ENCODE measurements around the gene CADM2.

Gene CADM2

DNA sequence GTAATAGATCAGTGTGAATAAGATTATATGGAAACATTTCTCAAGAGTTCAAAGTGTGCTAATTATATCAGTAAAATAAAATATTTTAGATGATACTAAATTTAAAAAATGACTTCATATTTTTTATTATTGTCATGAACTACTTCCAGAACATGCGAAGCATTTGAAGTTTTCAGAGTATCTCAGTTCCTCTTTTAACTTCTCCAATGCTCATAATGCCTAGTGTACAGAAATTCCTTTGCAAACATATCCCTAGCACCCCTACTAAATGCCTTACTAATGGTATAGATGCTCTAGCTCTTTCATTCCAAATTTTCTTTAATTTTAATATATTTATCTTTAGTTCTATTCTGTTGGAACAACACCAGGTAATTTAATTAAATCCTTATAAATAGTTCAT lies 580.4 kb downstream of the CADM2 start:
- Histone ChIP-seq H3K27ac (ENCODE audit: low read depth, low read length) (no peak overlapping the region), H3K36me3 (ENCODE audit: control insufficient read depth in 5 of 5, insufficient read depth in 5 of 5, low read length in 5 of 5) (no peaks in the 10 kb centered on the region), H3K27me3 (ENCODE audit: control insufficient read depth in 5 of 5, insufficient read depth in 4 of 5, low read length in 5 of 5) (no peaks in the 10 kb centered on the region), H3K9me3 (ENCODE audit: control insufficient read depth in 5 of 5, low read length in 5 of 5) (peaks cover 0 to 5% (median 0%) of the 10 kb centered on the region in 5 donors), H3K9ac (ENCODE audit: low read length in 5 of 5) (no peak overlapping the region), H3K4me1 (ENCODE audit: control insufficient read depth in 5 of 5, insufficient read depth in 5 of 5, low read length in 5 of 5) (peaks cover 0 to 2% (median 0%) of the 10 kb centered on the region in 5 donors), H3K4me3 (ENCODE audit: low read depth in 1 of 5, low read length in 5 of 5) (no peak overlapping the region)

DNA sequence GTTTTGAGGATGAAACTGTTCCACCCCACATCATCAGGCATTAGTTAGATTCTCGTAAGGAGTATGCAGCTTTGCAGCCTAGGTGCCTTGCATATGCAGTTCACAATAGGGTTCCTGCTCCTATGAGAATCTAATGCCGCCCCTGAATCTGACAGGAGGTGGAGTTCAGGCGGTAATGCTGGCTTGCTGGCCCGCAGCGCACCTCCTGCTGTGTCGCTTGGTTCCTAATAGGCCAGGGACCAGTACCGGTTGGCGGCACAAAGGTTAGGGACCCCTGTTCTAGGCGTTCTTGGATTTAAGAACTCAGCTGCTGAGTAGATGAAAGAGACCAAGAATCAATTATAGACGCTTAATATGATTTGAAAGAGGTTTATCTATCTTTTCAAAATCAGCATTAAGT lies 595.4 kb downstream of the CADM2 start:
- Histone ChIP-seq H3K4me1 (ENCODE audit: control insufficient read depth in 5 of 5, insufficient read depth in 5 of 5, low read length in 5 of 5) (no peaks in the 10 kb centered on the region), H3K4me3 (ENCODE audit: low read depth in 1 of 5, low read length in 5 of 5) (no peak overlapping the region), H3K27me3 (ENCODE audit: control insufficient read depth in 5 of 5, insufficient read depth in 4 of 5, low read length in 5 of 5) (no peaks in the 10 kb centered on the region), H3K27ac (ENCODE audit: low read depth, low read length) (no peak overlapping the region), H3K36me3 (ENCODE audit: control insufficient read depth in 5 of 5, insufficient read depth in 5 of 5, low read length in 5 of 5) (no peaks in the 10 kb centered on the region), H3K9me3 (ENCODE audit: control insufficient read depth in 5 of 5, low read length in 5 of 5) (no peaks in the 10 kb centered on the region), H3K9ac (ENCODE audit: low read length in 5 of 5) (no peak overlapping the region)

DNA sequence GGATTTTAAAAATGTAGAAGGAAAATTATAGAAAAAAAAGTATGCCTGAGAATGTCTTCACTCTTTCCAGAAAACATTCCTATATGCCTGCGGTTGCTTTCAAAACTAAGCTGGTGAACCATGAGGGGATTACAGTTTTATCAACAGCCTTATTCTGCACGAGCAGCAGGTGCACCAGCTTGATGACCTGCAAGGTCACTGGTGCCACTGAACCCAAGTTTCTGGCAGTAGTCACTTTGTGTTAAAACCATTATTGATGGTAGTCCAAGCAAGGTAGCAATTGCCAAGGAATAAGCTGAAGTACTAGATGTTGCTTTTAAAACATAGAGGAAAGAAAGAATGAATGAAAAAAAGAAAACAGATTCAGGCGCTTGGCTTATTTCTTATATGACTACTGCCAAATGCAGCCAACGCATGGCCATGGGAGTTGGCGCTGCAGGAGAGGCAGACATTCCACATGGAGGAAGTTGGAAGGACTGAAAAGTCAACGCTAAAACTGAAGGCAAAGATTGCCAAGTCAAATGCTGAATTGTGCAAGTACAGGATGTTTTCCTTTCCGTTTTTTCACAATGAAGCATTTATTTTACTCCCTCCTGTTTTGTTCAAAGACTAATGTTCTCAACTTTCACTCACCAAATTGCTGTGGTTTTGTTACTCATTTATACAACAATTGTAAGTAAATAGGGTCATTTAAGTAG lies 601.4 kb downstream of the CADM2 start:
- peaks cover 0 to 9% (median 5%) of the 10 kb centered on the region in 5 donors for H3K4me1 ChIP-seq (ENCODE audit: control insufficient read depth in 5 of 5, insufficient read depth in 5 of 5, low read length in 5 of 5)

DNA sequence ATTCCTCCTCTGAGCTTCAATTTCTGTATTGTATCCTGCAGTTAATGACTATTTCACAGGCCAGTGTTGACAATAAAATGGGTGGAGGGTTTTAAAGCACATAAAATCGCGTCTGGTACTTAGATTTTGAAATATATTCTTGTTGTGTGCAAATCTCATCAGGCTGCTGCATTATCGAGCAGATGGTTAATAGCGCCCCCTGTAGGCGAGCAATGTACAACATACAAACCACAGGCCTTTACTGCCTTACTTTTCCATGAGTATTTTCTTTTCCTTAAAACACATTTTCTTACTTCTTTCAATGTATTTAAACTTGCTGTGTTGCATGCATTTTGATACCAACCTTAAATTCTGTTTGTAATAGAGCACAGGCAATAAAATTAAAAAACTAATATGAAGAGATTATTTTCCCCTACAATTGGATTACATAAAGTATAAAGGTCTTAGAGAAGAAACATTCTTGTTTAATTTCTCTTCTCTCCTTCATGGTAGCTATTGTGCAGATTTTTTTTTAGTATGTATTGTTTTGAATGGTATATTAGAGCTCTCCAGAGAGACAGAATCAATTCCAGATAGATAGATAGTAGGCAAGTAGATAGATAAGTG lies 608.4 kb downstream of the CADM2 start:
- H3K27ac ChIP-seq (ENCODE audit: low read depth, low read length), result no peak overlapping the region
- no peak overlapping the region for H3K9ac ChIP-seq (ENCODE audit: low read length in 5 of 5)
- no peak overlapping the region for H3K4me3 ChIP-seq (ENCODE audit: low read depth in 1 of 5, low read length in 5 of 5)
- H3K27me3 ChIP-seq (ENCODE audit: control insufficient read depth in 5 of 5, insufficient read depth in 4 of 5, low read length in 5 of 5), result no peaks in the 10 kb centered on the region
- H3K9me3 ChIP-seq (ENCODE audit: control insufficient read depth in 5 of 5, low read length in 5 of 5), result no peaks in the 10 kb centered on the region
- H3K36me3 ChIP-seq (ENCODE audit: control insufficient read depth in 5 of 5, insufficient read depth in 5 of 5, low read length in 5 of 5), result no peaks in the 10 kb centered on the region
- H3K4me1 ChIP-seq (ENCODE audit: control insufficient read depth in 5 of 5, insufficient read depth in 5 of 5, low read length in 5 of 5), result no peaks in the 10 kb centered on the region

More for the DNA sequence above, 601.4 kb downstream of the CADM2 start:
- no peak overlapping the region for H3K4me3 ChIP-seq (ENCODE audit: low read depth in 1 of 5, low read length in 5 of 5)
- no peaks in the 10 kb centered on the region for H3K9me3 ChIP-seq (ENCODE audit: control insufficient read depth in 5 of 5, low read length in 5 of 5)
- H3K9ac ChIP-seq (ENCODE audit: low read length in 5 of 5), result no peak overlapping the region
- H3K36me3 ChIP-seq (ENCODE audit: control insufficient read depth in 5 of 5, insufficient read depth in 5 of 5, low read length in 5 of 5), result no peaks in the 10 kb centered on the region
- no peak overlapping the region for H3K27ac ChIP-seq (ENCODE audit: low read depth, low read length)
- H3K27me3 ChIP-seq (ENCODE audit: control insufficient read depth in 5 of 5, insufficient read depth in 4 of 5, low read length in 5 of 5), result no peaks in the 10 kb centered on the region

DNA sequence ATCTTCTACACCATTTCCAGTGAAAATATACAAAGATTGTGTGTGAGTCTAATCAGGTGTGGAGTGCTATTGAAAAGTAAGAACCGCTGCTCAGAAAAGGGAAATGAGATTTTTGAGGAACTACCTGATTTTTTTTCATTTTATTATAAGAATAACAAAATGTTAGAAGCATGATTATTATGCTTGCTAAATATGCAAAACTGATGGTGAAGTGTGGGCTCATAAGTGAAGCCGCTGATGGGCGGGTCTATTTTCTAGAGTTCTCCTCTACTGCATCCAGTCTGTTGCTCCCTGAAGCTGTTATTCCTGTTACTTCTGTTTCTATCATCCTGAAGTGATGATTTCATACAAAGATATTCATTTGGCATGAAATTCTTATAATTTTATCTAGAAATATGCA lies 612.0 kb downstream of the CADM2 start:
- Histone ChIP-seq H3K27me3 (ENCODE audit: control insufficient read depth in 5 of 5, insufficient read depth in 4 of 5, low read length in 5 of 5) (no peaks in the 10 kb centered on the region), H3K4me3 (ENCODE audit: low read depth in 1 of 5, low read length in 5 of 5) (no peak overlapping the region), H3K9ac (ENCODE audit: low read length in 5 of 5) (no peak overlapping the region)

DNA sequence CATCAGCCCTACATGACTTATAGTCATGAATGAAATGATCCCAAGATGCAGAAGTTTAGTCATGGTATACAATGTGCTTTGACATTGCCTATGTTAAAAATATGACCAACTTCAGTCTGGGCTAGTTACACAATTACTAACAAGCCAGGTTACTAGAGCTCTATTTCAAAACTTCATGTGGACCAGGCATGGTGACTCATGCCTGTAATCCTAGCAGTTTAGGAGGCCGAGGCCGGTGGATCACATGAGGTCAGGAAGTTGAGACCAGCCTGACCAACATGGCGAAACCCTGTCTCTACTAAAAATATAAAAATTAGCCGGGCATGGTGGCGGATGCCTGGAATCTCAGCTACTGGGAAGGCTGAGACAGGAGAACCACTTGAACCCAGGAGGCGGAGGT lies 613.0 kb downstream of the CADM2 start:
- Histone ChIP-seq H3K27ac (ENCODE audit: low read depth, low read length) (no peak overlapping the region), H3K4me1 (ENCODE audit: control insufficient read depth in 5 of 5, insufficient read depth in 5 of 5, low read length in 5 of 5) (peaks cover 0 to 4% (median 0%) of the 10 kb centered on the region in 5 donors), H3K4me3 (ENCODE audit: low read depth in 1 of 5, low read length in 5 of 5) (no peak overlapping the region), H3K9ac (ENCODE audit: low read length in 5 of 5) (no peak overlapping the region), H3K36me3 (ENCODE audit: control insufficient read depth in 5 of 5, insufficient read depth in 5 of 5, low read length in 5 of 5) (no peaks in the 10 kb centered on the region), H3K9me3 (ENCODE audit: control insufficient read depth in 5 of 5, low read length in 5 of 5) (no peaks in the 10 kb centered on the region), H3K27me3 (ENCODE audit: control insufficient read depth in 5 of 5, insufficient read depth in 4 of 5, low read length in 5 of 5) (no peaks in the 10 kb centered on the region)

More for the DNA sequence above, 612.0 kb downstream of the CADM2 start:
- no peaks in the 10 kb centered on the region for H3K36me3 ChIP-seq (ENCODE audit: control insufficient read depth in 5 of 5, insufficient read depth in 5 of 5, low read length in 5 of 5)
- no peak overlapping the region for H3K27ac ChIP-seq (ENCODE audit: low read depth, low read length)
- H3K4me1 ChIP-seq (ENCODE audit: control insufficient read depth in 5 of 5, insufficient read depth in 5 of 5, low read length in 5 of 5), result peaks cover 0 to 4% (median 0%) of the 10 kb centered on the region in 5 donors
- H3K9me3 ChIP-seq (ENCODE audit: control insufficient read depth in 5 of 5, low read length in 5 of 5), result no peaks in the 10 kb centered on the region

DNA sequence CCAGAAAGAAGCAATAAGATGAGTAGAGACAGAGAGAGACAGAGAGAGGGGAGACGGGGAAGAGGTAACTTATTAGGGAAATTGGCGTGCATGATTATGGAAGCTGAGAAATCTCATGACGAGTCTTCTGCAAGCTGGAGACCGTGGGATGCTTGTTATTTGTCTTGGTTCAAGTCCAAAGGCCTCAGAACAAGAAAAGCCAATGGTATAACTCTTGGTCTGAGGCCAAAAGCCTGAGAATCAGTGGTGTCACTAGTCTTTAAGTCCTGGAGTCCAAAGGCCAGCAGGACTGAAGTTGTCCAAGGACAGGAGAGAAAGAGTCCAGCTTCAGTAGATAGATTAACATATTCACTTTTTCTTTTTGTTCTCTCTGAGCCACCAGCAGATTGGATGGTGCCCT lies 613.6 kb downstream of the CADM2 start:
- no peak overlapping the region for H3K4me3 ChIP-seq (ENCODE audit: low read depth in 1 of 5, low read length in 5 of 5)
- H3K9me3 ChIP-seq (ENCODE audit: control insufficient read depth in 5 of 5, low read length in 5 of 5), result no peaks in the 10 kb centered on the region
- H3K9ac ChIP-seq (ENCODE audit: low read length in 5 of 5), result no peak overlapping the region
- H3K4me1 ChIP-seq (ENCODE audit: control insufficient read depth in 5 of 5, insufficient read depth in 5 of 5, low read length in 5 of 5), result peaks cover 0 to 4% (median 0%) of the 10 kb centered on the region in 5 donors
- H3K36me3 ChIP-seq (ENCODE audit: control insufficient read depth in 5 of 5, insufficient read depth in 5 of 5, low read length in 5 of 5), result no peaks in the 10 kb centered on the region
- no peak overlapping the region for H3K27ac ChIP-seq (ENCODE audit: low read depth, low read length)
- H3K27me3 ChIP-seq (ENCODE audit: control insufficient read depth in 5 of 5, insufficient read depth in 4 of 5, low read length in 5 of 5), result no peaks in the 10 kb centered on the region

DNA sequence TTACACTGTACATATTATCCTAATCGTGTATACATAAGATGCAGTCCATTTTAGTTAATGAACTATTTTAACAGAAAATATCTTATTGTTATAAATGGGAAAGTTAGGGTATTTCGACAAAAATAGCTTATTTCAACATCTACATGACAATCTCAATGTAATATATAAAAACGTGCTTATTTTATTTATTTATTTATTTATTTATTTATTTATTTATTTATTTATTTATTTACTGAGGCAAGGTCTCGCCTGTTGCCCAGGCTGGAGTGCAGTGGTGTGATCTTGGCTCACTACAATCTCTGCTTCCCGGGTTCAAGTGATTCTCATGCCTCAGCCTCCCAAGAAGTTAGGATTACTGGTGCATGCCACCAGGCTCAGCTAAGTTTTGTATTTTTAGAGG lies 614.2 kb downstream of the CADM2 start:
- Histone ChIP-seq H3K9me3 (ENCODE audit: control insufficient read depth in 5 of 5, low read length in 5 of 5) (no peaks in the 10 kb centered on the region), H3K27ac (ENCODE audit: low read depth, low read length) (no peak overlapping the region), H3K4me3 (ENCODE audit: low read depth in 1 of 5, low read length in 5 of 5) (no peak overlapping the region), H3K4me1 (ENCODE audit: control insufficient read depth in 5 of 5, insufficient read depth in 5 of 5, low read length in 5 of 5) (peaks cover 0 to 4% (median 0%) of the 10 kb centered on the region in 5 donors), H3K36me3 (ENCODE audit: control insufficient read depth in 5 of 5, insufficient read depth in 5 of 5, low read length in 5 of 5) (no peaks in the 10 kb centered on the region), H3K9ac (ENCODE audit: low read length in 5 of 5) (no peak overlapping the region), H3K27me3 (ENCODE audit: control insufficient read depth in 5 of 5, insufficient read depth in 4 of 5, low read length in 5 of 5) (no peaks in the 10 kb centered on the region)

DNA sequence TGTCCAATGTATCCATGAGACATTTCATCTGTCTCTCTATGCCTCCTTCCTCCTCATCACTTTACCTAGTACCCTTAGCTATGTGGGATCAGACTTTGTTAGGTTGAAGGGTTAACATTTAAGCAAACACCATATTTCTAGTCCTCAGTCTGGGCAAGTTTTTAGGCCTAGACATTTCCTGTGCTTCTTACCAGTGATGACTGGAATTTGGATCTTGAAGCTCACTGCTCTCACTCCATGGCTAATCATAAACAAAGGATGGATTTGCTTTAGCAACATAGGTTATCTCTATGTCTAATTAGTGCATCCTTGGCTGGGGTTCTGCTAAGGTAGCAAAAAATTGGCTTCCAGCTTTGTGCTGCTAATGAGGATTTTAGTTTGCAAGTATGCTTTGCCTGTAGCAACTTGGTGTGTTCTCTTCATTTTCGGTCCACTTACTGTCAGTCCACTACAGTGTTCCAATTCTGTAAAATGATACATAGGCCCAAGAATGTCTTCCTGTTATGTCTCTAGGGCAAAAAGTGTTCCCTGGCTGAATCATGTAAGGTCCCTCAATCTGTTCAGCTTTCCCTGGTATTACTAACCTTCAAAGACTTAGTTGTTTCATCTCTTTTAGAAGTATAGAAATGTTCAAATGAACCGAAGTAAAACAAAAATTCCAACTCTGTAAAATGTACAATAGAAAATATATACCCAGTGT lies 615.4 kb downstream of the CADM2 start:
- Histone ChIP-seq H3K27me3 (ENCODE audit: control insufficient read depth in 5 of 5, insufficient read depth in 4 of 5, low read length in 5 of 5) (no peaks in the 10 kb centered on the region), H3K9me3 (ENCODE audit: control insufficient read depth in 5 of 5, low read length in 5 of 5) (no peaks in the 10 kb centered on the region), H3K4me1 (ENCODE audit: control insufficient read depth in 5 of 5, insufficient read depth in 5 of 5, low read length in 5 of 5) (peaks cover 0 to 4% (median 0%) of the 10 kb centered on the region in 5 donors), H3K9ac (ENCODE audit: low read length in 5 of 5) (no peak overlapping the region), H3K27ac (ENCODE audit: low read depth, low read length) (no peak overlapping the region), H3K36me3 (ENCODE audit: control insufficient read depth in 5 of 5, insufficient read depth in 5 of 5, low read length in 5 of 5) (no peaks in the 10 kb centered on the region), H3K4me3 (ENCODE audit: low read depth in 1 of 5, low read length in 5 of 5) (no peak overlapping the region)

DNA sequence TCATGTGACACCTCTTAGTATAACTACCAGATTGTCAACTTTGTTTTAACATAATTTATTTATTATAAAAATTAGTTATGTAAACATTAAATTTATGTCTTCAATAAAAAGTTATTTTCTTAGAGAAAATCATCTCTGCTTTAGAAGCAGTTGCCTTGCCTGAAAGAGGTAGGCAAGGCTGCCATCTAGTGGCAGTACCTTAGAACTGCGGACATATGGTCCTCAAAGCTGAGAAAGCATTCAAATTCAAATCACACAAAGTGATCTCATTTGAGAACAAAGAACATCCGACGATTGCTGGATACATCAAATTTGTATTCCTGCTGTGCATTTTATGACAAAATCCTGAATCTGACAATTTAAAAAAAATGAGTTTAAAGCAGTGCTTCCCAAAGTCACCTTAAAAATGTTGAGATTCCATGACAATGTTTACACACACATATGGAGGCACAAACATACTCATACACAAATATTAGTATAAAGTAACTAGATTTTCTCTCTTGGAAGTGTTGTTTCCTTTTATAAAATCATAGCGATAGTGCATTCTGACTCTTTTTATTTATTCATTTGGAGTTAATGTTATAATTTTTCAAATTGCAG lies 617.4 kb downstream of the CADM2 start:
- Histone ChIP-seq H3K36me3 (ENCODE audit: control insufficient read depth in 5 of 5, insufficient read depth in 5 of 5, low read length in 5 of 5) (no peaks in the 10 kb centered on the region), H3K4me1 (ENCODE audit: control insufficient read depth in 5 of 5, insufficient read depth in 5 of 5, low read length in 5 of 5) (peaks cover 0 to 4% (median 0%) of the 10 kb centered on the region in 5 donors), H3K27me3 (ENCODE audit: control insufficient read depth in 5 of 5, insufficient read depth in 4 of 5, low read length in 5 of 5) (no peaks in the 10 kb centered on the region), H3K27ac (ENCODE audit: low read depth, low read length) (no peak overlapping the region), H3K4me3 (ENCODE audit: low read depth in 1 of 5, low read length in 5 of 5) (no peak overlapping the region), H3K9me3 (ENCODE audit: control insufficient read depth in 5 of 5, low read length in 5 of 5) (no peaks in the 10 kb centered on the region), H3K9ac (ENCODE audit: low read length in 5 of 5) (no peak overlapping the region)

Data from subcutaneous abdominal adipose tissue (tissue), 5 donors.